ENCODE data around the gene MZB1. TPM values are rescaled to one million over a fixed set of nuclear protein-coding genes. Genes with fewer than 3 reads are reported as not detected.

Gene MZB1
- total and polyA plus RNA-seq, 2 experiments from 2014 or later: 0.30 TPM; not detected in 1

- Histone ChIP-seq H2AFZ (no peak overlapping the region), H3K27ac (no peak overlapping the region), H3K9me3 (ENCODE audit: low read depth) (no peaks in the 10 kb centered on the region), H4K20me1 (ENCODE audit: insufficient read depth, poor library complexity, severe bottlenecking) (no peaks in the 10 kb centered on the region), H3K36me3 (replicated peaks; ENCODE audit: insufficient read depth, low read depth) (no peaks in the 10 kb centered on the region), H3K4me1 (ENCODE audit: insufficient read depth) (peaks cover 7% of the 10 kb centered on the region), H3K27me3 (peaks cover 9% of the 10 kb centered on the region), H3K4me2 (no peak overlapping the region), H3K79me2 (no peaks in the 10 kb centered on the region), H3K4me3 (no peak overlapping the region), H3K9me2 (replicated peaks; ENCODE audit: insufficient read depth) (no peaks in the 10 kb centered on the region)
- DNase-seq (ENCODE audit: low spot score): no peak
- no peak for TF ChIP-seq EZH2phosphoT487 (IDR thresholded peaks at IDR 0.05; ENCODE audit: low read depth, severe bottlenecking, unreplicated experiment)
- TF ChIP-seq, protein P1, sequence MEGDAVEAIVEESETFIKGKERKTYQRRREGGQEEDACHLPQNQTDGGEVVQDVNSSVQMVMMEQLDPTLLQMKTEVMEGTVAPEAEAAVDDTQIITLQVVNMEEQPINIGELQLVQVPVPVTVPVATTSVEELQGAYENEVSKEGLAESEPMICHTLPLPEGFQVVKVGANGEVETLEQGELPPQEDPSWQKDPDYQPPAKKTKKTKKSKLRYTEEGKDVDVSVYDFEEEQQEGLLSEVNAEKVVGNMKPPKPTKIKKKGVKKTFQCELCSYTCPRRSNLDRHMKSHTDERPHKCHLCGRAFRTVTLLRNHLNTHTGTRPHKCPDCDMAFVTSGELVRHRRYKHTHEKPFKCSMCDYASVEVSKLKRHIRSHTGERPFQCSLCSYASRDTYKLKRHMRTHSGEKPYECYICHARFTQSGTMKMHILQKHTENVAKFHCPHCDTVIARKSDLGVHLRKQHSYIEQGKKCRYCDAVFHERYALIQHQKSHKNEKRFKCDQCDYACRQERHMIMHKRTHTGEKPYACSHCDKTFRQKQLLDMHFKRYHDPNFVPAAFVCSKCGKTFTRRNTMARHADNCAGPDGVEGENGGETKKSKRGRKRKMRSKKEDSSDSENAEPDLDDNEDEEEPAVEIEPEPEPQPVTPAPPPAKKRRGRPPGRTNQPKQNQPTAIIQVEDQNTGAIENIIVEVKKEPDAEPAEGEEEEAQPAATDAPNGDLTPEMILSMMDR (IDR thresholded peaks at IDR 0.05; ENCODE audit: poor library complexity): no peak
- no peak for TF ChIP-seq EZH2 (IDR thresholded peaks at IDR 0.05; ENCODE audit: borderline replicate concordance)
- WGBS (ENCODE audit: low lambda C conversion rate, missing lambda C conversion rate): 90% methylated on average over 6 of the region's 6 CpGs
Observed at GRCh38 chr5:139399501-139400121, 9.9 kb upstream of the MZB1 start.

- H3K79me2 ChIP-seq: no peaks in the 10 kb centered on the region
- peaks cover 8% of the 10 kb centered on the region for H3K4me1 ChIP-seq (ENCODE audit: insufficient read depth)
- H3K4me2 ChIP-seq: no peak overlapping the region
- no peaks in the 10 kb centered on the region for H3K9me3 ChIP-seq (ENCODE audit: low read depth)
- H3K36me3 ChIP-seq (replicated peaks; ENCODE audit: insufficient read depth, low read depth): no peaks in the 10 kb centered on the region
- WGBS (ENCODE audit: low lambda C conversion rate, missing lambda C conversion rate): 77% methylated on average over 6 of the region's 6 CpGs
- TF ChIP-seq EZH2 (IDR thresholded peaks at IDR 0.05; ENCODE audit: borderline replicate concordance) (no peak), EZH2phosphoT487 (IDR thresholded peaks at IDR 0.05; ENCODE audit: low read depth, severe bottlenecking, unreplicated experiment) (no peak)
- TF ChIP-seq, protein P1 (IDR thresholded peaks at IDR 0.05; ENCODE audit: poor library complexity): no peak
- H3K27ac ChIP-seq: no peak overlapping the region
- no peak overlapping the region for H2AFZ ChIP-seq
- no peaks in the 10 kb centered on the region for H4K20me1 ChIP-seq (ENCODE audit: insufficient read depth, poor library complexity, severe bottlenecking)
- peaks cover 22% of the 10 kb centered on the region for H3K27me3 ChIP-seq
- H3K4me3 ChIP-seq: no peak overlapping the region
- H3K9me2 ChIP-seq (replicated peaks; ENCODE audit: insufficient read depth): no peaks in the 10 kb centered on the region
- DNase-seq (ENCODE audit: low spot score): no peak
Observed at GRCh38 chr5:139397921-139398320, 8.2 kb upstream of the MZB1 start.

DNA sequence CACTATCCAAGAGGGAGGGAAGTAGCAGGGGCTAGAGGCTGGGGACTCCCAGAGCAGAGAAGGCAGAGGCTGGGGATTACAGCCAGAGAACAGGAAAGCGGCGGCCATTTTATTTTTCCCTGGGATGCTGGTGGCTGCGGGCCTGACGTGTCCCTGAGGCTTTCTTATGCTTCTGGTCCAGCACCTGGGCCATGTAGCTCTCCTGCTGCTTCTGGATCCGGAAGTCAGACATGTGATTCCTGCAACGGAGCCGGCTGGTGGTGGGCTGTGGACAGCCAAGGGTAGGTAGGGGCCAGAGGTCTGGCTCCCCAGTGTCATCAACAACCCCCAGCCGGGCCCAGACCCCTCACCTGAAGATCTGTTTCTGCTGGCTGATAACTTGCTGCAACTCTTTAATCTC is 7.0 kb upstream of the MZB1 start:
- Histone ChIP-seq H4K20me1 (ENCODE audit: insufficient read depth, poor library complexity, severe bottlenecking) (no peaks in the 10 kb centered on the region), H2AFZ (no peak overlapping the region), H3K36me3 (replicated peaks; ENCODE audit: insufficient read depth, low read depth) (no peaks in the 10 kb centered on the region), H3K27me3 (peaks cover 26% of the 10 kb centered on the region), H3K27ac (no peak overlapping the region), H3K9me2 (replicated peaks; ENCODE audit: insufficient read depth) (no peaks in the 10 kb centered on the region), H3K9me3 (ENCODE audit: low read depth) (no peaks in the 10 kb centered on the region), H3K4me3 (no peak overlapping the region), H3K79me2 (no peaks in the 10 kb centered on the region), H3K4me1 (ENCODE audit: insufficient read depth) (peaks cover 8% of the 10 kb centered on the region), H3K4me2 (no peak overlapping the region)
- WGBS (ENCODE audit: low lambda C conversion rate, missing lambda C conversion rate): 90% methylated on average over 8 of the region's 8 CpGs
- no peak for DNase-seq (ENCODE audit: low spot score)
- TF ChIP-seq, protein P1 (IDR thresholded peaks at IDR 0.05; ENCODE audit: poor library complexity): no peak
- no peak for TF ChIP-seq EZH2phosphoT487 (IDR thresholded peaks at IDR 0.05; ENCODE audit: low read depth, severe bottlenecking, unreplicated experiment)
- TF ChIP-seq EZH2 (IDR thresholded peaks at IDR 0.05; ENCODE audit: borderline replicate concordance): no peak
